ENCODE results near the gene SPECC1.
"Not testable (repeated sequence)": the region's sequence is repeated elsewhere in the genome, so short reads cannot be mapped to it uniquely, and the experiment has no call there.

Gene SPECC1, protein sequence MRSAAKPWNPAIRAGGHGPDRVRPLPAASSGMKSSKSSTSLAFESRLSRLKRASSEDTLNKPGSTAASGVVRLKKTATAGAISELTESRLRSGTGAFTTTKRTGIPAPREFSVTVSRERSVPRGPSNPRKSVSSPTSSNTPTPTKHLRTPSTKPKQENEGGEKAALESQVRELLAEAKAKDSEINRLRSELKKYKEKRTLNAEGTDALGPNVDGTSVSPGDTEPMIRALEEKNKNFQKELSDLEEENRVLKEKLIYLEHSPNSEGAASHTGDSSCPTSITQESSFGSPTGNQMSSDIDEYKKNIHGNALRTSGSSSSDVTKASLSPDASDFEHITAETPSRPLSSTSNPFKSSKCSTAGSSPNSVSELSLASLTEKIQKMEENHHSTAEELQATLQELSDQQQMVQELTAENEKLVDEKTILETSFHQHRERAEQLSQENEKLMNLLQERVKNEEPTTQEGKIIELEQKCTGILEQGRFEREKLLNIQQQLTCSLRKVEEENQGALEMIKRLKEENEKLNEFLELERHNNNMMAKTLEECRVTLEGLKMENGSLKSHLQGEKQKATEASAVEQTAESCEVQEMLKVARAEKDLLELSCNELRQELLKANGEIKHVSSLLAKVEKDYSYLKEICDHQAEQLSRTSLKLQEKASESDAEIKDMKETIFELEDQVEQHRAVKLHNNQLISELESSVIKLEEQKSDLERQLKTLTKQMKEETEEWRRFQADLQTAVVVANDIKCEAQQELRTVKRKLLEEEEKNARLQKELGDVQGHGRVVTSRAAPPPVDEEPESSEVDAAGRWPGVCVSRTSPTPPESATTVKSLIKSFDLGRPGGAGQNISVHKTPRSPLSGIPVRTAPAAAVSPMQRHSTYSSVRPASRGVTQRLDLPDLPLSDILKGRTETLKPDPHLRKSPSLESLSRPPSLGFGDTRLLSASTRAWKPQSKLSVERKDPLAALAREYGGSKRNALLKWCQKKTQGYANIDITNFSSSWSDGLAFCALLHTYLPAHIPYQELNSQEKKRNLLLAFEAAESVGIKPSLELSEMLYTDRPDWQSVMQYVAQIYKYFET

DNA sequence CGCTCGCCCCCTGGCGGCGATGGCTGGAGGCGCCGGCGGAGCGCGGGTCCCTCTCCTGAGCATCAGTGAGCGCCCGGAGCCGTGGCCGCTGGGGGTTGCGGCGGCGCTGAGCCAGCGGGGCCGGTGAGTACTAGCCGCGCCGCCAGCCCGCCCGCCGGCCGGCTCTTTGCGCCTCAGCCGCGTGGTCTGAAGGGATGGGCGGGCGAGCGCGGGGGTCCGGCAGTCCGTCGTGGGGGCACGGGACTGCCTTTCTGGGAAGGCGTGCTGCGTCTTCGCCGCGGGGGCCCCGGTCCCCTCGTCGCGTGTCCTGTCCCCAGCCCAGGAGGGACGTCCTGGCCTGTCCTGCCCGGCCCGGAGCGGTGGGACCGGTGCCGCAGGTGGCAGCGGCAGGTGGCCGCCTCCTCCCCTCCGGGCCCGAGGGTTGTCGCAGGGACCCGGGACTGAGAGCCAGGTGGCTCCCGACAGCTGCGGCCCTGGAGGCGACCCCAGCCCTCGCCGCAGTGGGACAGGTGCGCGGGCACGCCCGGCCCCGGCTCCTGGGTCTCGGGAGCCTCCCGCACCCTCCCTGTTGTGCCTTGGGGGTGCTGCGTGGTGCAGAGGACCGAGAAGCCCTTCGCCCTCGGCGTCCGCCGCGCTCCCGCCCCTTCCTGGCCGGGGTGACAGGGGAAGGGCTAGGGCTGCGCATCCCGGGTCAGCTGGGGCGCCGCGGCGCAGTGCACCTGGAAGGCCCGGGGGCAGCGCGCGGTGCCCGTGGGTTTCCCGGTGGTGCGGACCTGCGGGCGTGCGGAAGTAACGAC lies at the start of gene SPECC1:
TSS of gene SPECC1 (plus strand) at position 58 of the 797 bp plus-strand sequence. CDS start 87,293 bp downstream, outside the sequence.
- DNase-seq, result no peak

DNA sequence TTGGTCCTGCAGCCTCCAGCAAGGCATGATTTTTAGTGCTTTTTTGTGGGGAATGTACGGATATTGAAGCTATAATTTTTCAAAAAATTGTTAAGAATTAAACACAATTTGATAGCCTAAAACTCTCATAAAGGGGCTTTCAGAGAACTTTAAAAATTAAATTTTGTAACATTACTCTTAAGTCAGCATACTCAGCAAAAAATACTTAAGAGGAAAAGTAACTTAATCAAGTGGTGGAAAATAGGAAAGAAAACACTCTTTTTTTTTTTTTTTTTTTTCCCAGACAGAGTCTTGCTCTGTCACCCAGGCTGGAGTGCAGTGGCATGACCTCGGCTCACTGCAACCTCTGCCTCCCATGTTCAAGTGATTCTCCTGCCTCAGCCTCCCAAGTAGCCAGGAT lies 46.2 kb upstream of the SPECC1 start:
- not testable (repeated sequence) for DNase-seq

DNA sequence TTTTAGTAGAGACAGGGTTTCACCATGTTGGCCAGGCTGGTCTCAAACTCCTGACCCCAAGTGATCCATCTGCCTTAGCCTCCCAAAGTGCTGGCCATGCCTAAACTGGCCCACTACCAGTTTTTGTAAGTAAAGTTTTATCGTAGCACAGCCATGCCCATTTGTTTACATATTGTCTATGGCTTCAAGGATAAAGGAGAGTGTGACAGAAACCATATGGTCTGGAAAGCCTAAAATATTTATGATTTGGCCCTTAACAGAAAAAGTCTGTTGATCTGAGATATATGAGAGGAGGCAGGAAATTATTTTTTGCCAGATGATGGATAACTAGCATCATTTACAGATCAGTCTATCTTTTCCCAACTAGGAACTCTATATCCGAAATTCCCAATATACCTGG lies 36.0 kb upstream of the SPECC1 start:
- DNase-seq, result no peak

DNA sequence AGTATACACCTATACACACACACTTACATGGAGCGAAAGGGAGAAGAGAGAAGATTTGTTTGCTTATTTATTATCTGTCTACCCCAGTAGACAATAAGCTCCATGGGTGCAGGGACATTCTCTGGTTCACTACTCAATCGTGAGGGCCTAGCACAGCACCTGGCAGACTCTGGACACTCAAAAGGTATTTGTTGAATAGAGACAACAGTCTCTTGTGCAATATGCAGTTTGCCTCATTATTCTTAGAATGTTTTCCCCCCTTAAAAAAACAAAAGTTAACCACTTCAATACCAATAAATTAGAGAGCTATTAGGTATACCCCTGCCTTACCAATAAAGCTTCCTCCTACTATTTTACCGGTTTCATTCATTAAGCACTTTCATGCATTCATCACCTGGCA lies 33.6 kb upstream of the SPECC1 start:
- DNase-seq, result no peak

DNA sequence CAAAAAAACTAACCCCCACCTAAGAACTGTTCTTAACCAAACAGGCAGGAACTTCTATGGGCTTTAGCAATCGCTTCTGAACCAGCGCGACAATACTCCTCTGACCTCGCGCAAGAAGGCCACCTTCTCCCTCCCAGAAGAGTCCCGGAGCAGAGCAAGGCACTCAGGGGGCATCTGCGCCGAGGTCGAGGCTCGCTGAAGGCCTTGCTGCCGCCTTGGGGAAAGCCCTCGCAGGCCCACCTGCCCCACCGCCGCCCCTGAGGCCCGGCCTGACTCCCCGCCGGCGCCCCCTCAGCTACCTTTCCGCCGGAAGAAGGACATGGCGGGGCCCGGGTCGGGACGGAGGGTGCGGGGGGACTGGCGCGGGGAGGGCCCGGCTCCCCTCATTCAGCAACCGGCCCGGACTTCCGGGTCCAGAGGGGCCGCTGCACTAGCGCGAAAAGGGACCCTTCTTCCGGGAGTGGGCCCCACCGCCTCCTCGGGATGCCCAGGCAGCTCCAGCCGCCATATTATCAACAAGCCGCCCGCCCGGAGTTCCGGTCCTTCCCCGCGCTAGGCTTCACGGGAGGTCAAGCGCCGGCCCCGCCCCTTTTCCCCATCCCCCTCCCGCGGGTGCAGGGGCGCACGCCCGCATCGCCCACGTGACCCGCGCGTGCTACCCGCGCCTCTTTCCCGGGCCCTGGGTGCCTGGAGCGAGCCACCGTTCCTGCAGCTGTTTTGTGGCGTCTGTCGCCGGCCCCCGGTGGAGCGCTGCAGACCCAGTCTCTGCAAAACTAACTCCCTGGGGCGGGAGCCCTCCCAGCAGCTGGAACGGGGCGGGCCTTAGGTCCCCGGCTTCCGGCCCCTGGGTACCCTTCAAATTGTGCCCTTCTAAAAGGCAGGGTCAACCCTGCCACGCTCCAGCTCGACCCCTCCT lies 31.6 kb upstream of the SPECC1 start, which contains the start of gene AKAP10:
TSS of gene AKAP10 (minus strand) at position 536 of the 916 bp plus-strand sequence. CDS start at position 387, 149 bp downstream.
- peak; percentile 55 for DNase-seq

DNA sequence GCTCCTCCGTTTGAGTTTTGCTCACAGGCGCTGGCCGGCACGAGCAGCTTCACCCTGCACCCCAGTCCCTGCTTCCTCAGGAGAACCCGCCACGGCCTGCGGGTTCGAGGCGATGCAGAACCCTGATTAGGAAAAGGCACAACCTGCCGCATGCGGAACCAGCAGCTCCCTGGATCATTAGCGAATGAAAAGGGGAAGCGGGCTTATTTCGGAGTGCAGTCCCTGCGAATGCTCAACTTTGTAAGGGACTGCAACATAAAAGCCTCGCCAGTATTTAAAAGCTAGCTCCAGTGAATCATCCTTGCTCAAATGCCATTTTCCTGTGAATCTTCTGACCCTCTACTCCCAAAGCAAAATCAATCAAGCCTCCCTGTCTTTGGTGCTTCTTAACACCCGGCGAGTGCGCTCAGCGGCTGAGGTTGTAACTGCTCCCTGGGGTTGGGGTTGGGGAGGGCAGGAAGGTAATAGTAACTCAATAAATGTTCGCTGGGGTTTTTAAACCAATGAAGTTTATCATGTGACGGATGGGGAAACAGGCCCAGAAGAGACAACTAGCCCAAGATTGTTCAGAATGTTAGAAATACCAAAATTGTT lies 30.9 kb upstream of the SPECC1 start:
- DNase-seq, result no peak

DNA sequence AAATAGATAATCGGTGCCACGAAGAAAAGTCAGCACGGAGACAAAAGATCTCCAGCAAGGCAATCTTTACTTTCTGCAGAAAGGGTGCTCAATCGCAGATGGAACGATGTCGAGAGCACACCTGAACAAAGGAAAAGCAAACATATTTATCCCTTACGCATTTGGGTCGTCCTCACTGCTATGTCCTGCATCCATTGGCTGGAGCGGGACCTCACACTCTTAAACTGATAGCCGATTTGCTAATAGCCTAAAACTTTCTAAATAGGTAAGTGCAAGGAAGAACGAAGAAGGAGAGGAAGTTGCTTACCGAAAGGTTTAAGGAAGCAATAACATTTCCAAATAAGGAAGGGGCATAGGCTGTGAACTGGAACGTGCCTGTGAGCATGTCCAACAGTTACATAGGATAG lies 30.4 kb upstream of the SPECC1 start:
- no peak for DNase-seq

DNA sequence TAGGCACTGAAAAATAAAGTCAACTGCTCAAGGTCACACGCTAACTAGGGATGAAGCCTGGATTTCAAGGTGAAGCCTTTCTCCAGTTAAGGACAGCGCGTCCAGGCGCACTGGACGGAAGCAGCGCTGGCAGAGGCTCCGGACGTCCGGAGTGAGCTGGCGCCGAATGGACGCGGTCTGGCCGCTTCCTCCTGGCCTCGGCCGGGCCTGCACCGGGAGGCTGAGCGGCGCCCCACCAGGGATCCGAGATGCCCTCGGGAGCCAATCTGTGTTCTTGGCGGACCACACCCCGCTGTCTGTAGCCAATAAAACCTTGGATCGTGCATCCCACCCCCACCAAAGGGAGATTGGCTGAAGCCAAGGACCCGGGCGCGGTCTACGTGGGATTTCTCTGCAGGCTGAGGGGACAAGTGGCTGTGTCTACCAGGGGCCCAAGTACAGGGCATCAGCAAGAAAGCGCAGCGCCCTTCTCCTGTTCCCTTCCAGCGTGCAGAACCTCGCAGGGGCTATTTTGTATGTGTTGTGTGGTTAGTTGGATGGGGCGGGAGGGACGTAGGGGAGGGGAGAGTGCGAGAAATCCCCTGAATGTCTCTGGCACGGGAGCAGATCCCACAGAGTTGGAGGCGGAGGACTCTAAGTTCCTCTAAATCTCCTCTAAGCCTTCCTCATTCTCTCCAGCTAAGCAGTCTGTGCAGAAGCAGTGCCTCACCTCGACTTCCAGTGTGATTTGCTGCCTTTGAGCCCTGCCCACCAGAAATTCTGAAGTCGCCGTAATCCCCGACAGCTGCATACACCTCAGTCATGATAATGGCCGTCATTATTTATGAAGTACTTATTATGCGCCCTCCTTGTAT lies 29.0 kb upstream of the SPECC1 start:
- no peak for DNase-seq

DNA sequence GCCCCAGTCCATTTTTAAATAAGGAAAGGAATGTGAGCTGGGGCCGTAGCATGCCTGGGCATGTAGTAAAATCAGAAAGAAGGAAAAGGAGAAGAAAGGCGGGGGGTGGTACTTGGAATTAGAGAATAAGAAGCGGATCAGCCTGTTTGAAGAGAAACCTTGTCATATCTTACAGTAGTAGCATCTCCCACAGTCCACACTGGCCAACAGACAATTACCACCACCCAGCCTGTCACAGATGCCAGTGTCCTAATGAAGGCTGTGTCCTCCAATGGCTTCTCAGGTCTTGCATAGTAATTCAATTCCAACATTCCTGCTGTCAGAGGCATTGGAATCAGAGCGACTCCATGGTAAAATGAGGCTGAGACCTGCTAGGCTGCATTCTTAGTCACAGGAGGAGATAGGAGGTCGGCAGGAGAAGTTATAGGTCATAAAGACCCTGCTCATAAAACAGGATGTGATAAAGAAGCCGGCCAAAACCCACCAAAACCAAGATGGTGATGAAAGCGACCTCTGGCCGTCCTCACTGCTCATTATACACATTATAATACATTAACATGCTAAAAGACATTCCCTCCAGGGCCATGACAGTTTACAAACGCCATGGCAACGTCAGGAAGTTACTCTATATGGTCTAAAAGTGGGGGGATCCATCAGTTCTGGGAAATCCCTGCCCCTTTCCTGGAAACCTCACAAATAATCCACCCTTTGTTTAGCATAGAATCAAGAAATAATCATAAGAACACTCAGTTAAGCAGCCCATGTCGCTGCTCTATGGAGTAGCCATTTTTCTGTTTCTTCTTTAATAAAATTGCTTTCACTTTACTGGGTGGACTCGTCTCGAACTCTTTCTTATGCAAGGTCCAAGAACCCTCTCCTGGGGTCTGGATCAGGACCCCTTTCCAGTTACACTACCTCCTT lies 22.0 kb upstream of the SPECC1 start:
- no peak for DNase-seq

DNA sequence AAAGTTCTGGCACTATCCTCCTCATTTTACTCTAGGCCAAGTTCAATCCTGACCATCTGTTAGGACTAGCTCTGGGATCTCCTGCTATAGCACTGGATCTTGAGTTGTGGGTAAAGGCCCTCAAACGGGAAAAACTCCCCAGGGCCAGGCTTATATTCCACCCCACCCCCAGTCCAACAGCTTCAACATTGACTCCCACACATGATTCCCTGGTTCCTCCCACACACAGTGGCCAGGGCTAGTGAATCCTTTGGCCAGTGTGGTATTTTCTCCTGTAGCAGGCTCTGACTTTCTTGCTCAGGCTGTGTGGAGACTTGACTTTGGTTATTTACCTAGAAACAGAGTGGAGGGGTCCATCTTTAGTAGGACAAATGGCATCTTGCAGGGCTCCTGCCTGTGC lies 21.3 kb upstream of the SPECC1 start:
- no peak for DNase-seq

DNA sequence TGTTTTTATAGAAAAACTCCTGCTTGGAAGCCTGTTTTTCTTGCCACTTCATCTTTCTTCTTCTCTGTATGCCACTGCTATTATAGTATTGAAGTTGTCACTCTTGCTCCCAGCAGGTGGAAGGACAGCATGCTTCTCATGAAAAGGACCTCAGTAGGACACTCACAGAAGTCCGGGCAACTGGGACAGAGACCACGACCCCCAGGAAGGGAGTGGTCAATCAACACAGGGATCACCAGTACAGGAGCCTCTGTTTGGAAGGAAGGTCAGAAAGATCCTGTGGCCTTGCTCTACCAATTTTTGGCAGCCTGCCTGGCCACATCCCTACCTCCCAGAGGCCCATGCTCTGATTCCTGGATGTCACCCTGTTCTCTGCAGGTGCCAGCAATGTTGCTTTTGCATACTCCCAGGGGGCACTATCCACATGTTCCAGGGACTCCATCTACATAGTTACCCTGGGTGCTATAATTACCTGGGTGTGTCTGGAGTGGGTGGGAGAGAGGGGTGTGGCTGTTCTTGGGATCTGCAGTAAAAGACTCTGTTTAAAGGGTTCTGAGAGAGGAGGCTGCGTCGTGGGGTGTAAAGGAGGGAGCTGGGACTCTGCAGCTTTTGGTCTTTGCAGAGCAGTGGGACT lies 17.8 kb upstream of the SPECC1 start:
- DNase-seq, result no peak

DNA sequence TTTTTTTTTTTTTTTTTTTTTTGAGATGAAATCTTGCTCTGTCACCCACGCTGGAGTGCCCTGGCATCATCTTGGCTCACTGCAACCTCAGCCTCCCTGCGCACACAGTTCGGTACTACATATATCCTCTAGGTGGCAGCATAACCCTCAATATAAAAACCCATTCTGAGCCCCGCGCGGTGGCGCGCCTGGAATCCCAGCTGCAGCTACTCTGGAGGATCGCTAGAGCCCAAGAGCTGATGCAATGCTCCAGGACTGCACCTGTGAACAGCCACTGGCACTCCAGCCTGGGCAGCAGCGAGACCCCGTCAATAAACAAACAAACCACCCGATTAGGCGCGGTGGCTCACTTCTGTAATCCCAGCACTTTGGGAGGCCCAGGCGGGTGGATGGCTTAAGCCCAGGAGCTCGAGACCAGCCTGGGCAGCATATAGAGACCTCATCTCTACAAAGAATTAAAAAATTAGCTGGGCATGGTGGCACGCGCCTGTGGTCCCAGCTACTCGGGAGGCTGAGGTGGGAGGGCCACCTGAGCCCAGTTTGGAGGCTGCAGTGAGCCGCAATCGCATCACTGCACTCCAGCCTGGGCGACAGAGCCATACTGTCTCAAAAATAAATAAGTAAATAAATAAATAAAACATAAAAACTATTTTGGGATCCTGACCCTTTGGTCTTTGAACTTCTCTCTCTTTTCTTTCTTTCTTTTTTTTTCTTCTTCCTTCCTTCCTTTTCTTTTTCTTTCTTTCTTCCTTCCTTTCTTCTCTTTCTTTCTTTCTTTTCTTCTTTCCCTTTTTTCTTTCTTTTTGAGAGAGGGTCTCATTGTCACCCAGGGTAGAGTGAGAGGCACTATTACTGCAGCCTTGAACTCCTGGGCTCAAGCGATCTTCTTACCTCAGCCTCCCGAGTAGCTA lies 16.1 kb upstream of the SPECC1 start:
- peak; percentile 90 for DNase-seq

DNA sequence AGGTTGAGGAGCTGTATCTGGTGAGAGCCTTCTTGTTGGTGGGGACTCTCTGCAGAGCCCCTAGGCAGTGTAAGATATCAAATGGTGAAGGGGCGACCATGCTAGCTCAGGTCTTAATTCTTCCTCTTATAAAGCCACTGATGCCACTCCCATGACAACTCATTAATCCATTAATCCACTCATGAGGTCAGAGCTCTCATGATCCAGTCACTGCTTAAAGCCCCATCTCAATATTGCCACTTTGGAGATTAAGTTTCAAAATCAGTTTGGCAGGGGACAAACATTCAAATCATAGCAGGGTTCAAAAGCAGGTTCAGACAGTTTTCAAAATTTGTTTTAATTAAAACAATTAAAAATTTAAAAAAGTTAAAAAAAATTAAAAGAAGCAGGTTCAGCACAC lies 13.1 kb upstream of the SPECC1 start:
- no peak for DNase-seq

DNA sequence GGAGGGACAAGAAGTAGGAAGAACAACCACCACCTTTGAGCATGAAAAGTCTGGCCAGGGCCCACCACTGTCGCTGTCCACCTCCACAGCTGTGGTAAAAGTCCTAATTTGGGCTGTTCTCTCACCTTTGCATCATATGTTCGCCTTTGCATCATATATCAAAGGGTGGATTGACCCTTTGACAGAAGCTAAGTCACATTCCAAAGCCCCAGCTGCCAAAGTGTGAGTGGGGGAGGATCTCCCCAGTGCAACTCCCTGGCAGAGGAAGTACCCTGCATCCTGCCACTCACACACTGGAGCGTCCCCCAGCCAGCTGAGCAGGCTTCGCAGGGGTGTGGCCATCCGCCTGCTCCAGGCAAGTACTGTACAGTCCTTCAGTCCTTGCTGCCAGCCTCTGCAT lies 12.7 kb upstream of the SPECC1 start:
- DNase-seq, result no peak

DNA sequence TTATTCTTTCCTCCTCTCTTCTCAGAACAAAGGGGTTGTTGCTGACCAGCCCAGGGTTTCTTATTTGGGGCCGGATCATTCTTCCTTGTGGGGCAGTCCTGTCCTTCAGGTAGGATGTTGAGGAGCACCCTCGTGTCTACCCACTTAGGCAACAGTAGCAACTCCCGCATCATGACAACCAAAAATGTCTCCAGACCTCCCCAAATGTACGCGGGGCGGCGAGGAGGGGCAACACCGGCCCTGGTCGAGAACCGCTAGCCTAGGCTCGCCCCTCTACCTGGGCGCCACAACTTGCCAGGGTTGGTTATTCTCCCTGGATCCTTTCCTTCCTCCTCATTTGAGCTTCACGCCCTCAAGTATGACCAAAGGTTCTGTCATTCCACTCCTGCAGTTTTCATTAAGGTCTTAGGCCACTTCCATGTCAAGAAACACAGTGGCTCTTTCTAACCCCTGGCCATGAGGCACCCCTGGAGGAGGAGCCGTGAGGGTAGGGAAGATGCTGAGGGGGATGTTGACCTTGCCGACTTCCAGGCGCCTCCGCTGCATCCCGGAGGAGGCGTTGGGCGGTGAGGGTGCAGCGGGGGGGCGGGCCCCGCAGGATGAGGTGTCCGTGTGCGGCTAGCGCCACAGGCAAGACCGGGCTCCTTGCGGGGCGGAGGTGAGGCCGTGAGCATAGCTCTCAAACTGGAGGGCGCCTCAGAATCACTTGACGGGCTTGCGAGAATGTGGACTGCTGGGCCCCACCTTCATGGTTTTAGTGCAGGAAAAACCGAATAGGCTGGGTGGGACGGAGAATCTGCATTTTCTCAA lies 712 bp upstream of the SPECC1 start:
- DNase-seq, result no peak

DNA sequence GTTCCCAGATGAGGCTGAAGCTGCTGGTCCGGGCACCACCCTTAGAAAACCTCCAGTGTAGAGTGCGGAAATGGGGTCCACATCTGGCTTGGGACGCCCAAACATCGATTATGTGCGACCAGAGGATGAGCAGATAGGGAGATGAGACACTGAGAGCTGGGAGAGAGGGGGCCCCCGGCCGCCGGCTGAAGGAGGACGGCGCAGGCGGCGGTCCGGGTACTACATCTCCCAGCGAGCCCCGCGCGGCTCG lies 182 bp upstream of the SPECC1 start:
- peak; percentile 19 for DNase-seq

Measured in amniotic stem cell (primary cell).